Breast epithelium (tissue), 4 donors: Measurements from ENCODE around the gene FAM83C. TPM values are rescaled to one million over a fixed set of nuclear protein-coding genes. Genes with fewer than 3 reads are reported as not detected.

ENCODE experiments used
- DNase-seq, 2 donors: peaks; one replicate each; pipeline ENCODE4 v3.0.0-alpha.2; 2019; ENCODE audit warnings: low spot score in 2 of 2
- H3K27ac ChIP-seq, 2 donors: fragments of 200-600 bp; sonication (generic) in 1 of 2; one replicate each; pipeline ENCODE4 v1.5.1; 2016 to 2019; ENCODE audit warnings: mild to moderate bottlenecking in 1 of 2
- H3K27me3 ChIP-seq, 2 donors: fragments of 200-600 bp; sonication (generic) in 1 of 2; one replicate each; pipeline versions ENCODE4 v1.5.1 to v1.6.0; 2017 to 2019; ENCODE audit warnings: control low read depth in 1 of 2, mild to moderate bottlenecking in 1 of 2
- H3K36me3 ChIP-seq: fragments of 200-600 bp; one replicate; pipeline ENCODE4 v1.5.1; 2019
- H3K4me1 ChIP-seq, 2 donors: fragments of 200-600 bp; sonication (generic); one replicate each; pipeline ENCODE4 v1.5.1; 2016 to 2019; ENCODE audit warnings: control low read depth in 1 of 2
- H3K4me3 ChIP-seq, 3 donors: fragments of 200-600 bp; sonication (generic); 1 replicate in 2 of 3; 2 replicates in 1 of 3; pipeline ENCODE4 v1.5.1; 2016 to 2019; ENCODE audit warnings: mild to moderate bottlenecking in 3 of 3, moderate library complexity in 2 of 3
- H3K9me3 ChIP-seq, 2 donors: fragments of 200-600 bp; sonication (generic) in 1 of 2; one replicate each; pipeline ENCODE4 v1.5.1; 2016 to 2019; ENCODE audit warnings: control low read depth in 1 of 2
- POLR2A ChIP-seq: fragments of 450-650 bp; IDR thresholded peaks from one replicate; pipeline ENCODE4 v1.6.1; 2016; ENCODE audit warnings: antibody characterized with exemption, mild to moderate bottlenecking, moderate library complexity
- POLR2AphosphoS5 ChIP-seq, 3 donors: sonication (generic); formaldehyde crosslinking; IDR thresholded peaks; one replicate each; pipeline ENCODE4 v1.6.1; 2017; ENCODE audit warnings: antibody characterized with exemption in 3 of 3
- intact Hi-C: fragments of 100-400 bp; cut with DNase I; formaldehyde crosslinking; loops from one replicate; pipeline ENCODE4 v1.15.1; 2023; ENCODE audit warnings: low total_unique reads
- total RNA-seq, 3 donors: library from RNA; depleted of rRNA; stranded (reverse); fragments of >200 nt; gene quantifications; one replicate each; pipeline ENCODE4 v1.1.0, GENCODE V29; 2016
- TF ChIP-seq, protein P1 (sequence below), 3 donors: fragments of 450-650 bp; IDR thresholded peaks; one replicate each; pipeline ENCODE4 v1.5.1; 2016 to 2017; ENCODE audit warnings: antibody characterized with exemption in 3 of 3, mild to moderate bottlenecking in 3 of 3, moderate library complexity in 3 of 3

Gene FAM83C
- total RNA-seq, 3 donors from 2014 or later: 0.15 TPM; not detected in 2

DNA sequence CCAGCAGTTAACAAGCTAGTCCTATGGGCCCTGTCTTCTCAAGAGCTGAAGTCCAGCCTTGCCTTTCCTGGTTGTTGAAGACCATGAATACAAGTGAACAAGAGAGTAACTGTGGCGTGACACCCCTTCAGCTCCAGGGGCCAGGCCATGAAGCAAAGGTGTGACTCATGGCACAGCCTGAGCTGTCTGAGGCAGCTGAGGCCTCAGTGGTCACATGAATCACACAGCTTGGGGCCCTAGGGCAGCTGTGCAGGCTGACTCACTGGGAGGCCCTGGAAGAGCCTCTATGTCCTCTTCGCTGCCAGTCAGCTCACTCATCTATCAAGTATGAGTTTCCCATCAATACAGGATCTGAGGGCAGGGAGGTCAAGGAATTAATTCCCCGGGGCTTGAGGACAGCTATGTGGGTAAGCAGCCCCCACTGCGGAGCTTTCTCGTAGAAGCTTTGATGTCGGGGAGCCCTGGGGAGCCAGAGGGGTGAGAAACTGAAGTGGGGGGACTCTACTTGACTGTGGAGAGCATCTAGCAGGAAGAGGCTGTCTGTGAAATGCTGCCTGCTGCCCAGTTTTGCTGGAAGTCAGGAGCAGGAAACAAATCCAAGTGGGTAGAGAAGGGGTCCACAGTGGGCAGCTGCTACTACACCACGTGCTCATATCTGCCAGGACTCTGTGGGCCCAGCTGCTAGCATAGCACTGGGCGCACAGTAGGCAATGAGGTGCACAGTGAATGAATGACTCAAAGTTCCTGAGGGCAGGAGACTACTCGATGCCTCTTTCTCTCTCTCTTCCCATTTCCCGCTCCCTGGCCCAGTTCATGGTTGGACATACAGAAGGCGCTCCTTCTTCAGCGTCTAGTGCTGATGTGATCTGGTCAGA is 13.7 kb upstream of the FAM83C start:
- H3K27ac ChIP-seq: peak overlapping the region; percentile 81 to 84
- no peaks in the 10 kb centered on the region for H3K9me3 ChIP-seq
- DNase-seq: peak; percentile 69 to 74
- TF ChIP-seq POLR2AphosphoS5 (IDR thresholded peaks at IDR 0.05) (peak in 1 of 3 donors; percentile 31), POLR2A (no peak)
- TF ChIP-seq, protein P1, sequence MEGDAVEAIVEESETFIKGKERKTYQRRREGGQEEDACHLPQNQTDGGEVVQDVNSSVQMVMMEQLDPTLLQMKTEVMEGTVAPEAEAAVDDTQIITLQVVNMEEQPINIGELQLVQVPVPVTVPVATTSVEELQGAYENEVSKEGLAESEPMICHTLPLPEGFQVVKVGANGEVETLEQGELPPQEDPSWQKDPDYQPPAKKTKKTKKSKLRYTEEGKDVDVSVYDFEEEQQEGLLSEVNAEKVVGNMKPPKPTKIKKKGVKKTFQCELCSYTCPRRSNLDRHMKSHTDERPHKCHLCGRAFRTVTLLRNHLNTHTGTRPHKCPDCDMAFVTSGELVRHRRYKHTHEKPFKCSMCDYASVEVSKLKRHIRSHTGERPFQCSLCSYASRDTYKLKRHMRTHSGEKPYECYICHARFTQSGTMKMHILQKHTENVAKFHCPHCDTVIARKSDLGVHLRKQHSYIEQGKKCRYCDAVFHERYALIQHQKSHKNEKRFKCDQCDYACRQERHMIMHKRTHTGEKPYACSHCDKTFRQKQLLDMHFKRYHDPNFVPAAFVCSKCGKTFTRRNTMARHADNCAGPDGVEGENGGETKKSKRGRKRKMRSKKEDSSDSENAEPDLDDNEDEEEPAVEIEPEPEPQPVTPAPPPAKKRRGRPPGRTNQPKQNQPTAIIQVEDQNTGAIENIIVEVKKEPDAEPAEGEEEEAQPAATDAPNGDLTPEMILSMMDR (IDR thresholded peaks at IDR 0.05): no peak
- H3K27me3 ChIP-seq: no peaks in the 10 kb centered on the region
- intact Hi-C loops: loop anchor here (5.0 kb wide), 1 partner anchor 131 kb away; the partner anchor contains the start of gene GDF5
- H3K36me3 ChIP-seq: no peaks in the 10 kb centered on the region
- no peak overlapping the region for H3K4me3 ChIP-seq
- peaks cover 4 to 18% of the 10 kb centered on the region in 2 donors for H3K4me1 ChIP-seq

DNA sequence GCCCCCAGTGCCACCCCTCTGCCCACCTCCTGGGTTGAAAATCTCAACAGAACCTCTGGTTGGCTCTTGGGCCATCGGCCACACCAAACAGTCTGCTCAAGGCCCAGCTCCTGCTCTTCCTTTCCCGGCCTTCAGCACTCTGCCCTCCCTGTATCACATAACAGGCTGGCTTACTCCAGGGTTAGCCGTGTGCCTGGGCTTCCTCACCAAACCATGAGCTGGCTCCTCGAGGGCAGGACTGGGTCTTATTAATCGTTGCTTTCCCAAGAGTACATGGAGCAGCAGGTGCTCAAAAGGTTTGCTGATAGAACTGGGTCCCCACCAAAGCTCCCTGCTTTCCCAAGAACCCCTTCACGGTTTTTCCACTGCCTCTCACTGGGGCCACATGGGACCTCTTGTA is 12.7 kb upstream of the FAM83C start:
- H3K27ac ChIP-seq: peak overlapping the region; percentile 81 to 84
- intact Hi-C loops: loop anchor here (5.0 kb wide), 1 partner anchor 132 kb away; the partner anchor contains the start of gene GDF5
- TF ChIP-seq, protein P1 (IDR thresholded peaks at IDR 0.05): no peak
- TF ChIP-seq POLR2A: no peak
- TF ChIP-seq POLR2AphosphoS5 (IDR thresholded peaks at IDR 0.05): no peak
- no peak overlapping the region for H3K4me3 ChIP-seq
- H3K36me3 ChIP-seq: no peaks in the 10 kb centered on the region
- peaks cover 4 to 18% of the 10 kb centered on the region in 2 donors for H3K4me1 ChIP-seq
- H3K9me3 ChIP-seq: no peaks in the 10 kb centered on the region
- no peak for DNase-seq
- H3K27me3 ChIP-seq: no peaks in the 10 kb centered on the region

DNA sequence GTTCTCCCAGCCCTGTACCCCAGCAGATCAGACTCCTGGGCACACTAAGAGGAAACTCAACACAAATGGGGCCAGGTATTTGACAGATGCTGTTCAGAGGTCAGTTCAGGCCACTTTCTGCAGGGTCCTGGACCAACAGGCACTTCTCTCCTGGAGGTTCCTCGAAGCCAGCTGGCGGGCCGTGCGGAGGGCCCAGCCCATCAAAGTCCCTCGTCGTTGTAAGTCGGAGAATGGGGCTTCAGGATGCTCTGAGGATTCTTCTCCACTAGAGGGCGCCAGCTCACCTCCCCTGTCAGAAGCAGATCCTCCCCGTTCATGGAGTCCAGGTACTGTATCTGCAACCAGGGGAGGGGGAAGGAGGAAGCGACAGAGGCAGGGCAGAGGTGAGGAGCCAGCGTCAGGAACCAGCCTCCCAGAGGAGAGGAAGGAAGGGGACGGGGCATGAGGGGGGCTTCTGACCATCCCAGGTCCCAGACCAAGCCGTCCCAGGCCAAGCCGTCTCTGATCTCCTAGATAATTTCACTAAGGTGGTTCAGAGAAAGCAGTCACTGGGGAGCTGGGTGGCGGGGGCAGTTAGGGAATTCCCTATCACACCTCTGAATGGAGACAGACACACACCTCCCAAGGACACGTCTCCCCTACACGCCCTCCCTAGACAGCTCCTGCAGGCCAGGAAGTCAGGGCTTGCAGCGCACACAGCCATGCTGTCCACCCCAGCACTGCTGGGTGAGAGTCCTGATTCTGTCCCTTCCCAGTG is 11.7 kb upstream of the FAM83C start:
- peak; percentile 78 to 84 for DNase-seq

DNA sequence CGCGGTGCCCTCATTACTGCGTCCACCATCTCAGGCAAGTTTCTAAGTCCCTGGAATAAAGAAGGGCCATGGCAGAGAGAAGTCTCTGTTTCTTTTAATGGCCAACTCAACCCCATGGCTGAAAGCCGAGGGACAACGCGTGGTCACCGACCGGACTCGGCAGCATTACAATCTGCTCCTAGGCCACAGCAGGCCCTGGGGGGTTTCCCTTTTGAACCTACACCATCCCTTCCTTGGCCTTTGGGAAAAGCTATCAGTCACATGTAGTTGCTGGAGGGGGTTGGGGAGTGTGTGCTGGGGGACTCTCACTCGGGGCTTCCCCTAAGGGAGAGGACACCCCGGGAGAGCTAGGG is 11.1 kb upstream of the FAM83C start:
- no peak for DNase-seq
- Histone ChIP-seq H3K4me3 (no peak overlapping the region), H3K27me3 (no peaks in the 10 kb centered on the region), H3K27ac (no peak overlapping the region), H3K4me1 (peaks cover 4 to 18% of the 10 kb centered on the region in 2 donors), H3K9me3 (no peaks in the 10 kb centered on the region), H3K36me3 (no peaks in the 10 kb centered on the region)
- intact Hi-C loops: no loop called here
- TF ChIP-seq POLR2A (no peak), POLR2AphosphoS5 (IDR thresholded peaks at IDR 0.05) (no peak)
- TF ChIP-seq, protein P1 (IDR thresholded peaks at IDR 0.05): no peak

More for the DNA sequence above, 11.7 kb upstream of the FAM83C start:
- Histone ChIP-seq H3K9me3 (no peaks in the 10 kb centered on the region), H3K36me3 (no peaks in the 10 kb centered on the region), H3K4me3 (no peak overlapping the region), H3K27me3 (no peaks in the 10 kb centered on the region), H3K4me1 (peaks cover 4 to 18% of the 10 kb centered on the region in 2 donors), H3K27ac (peak overlapping the region in 1 of 2 donors; percentile 14)
- intact Hi-C loops: no loop called here
- TF ChIP-seq POLR2AphosphoS5 (IDR thresholded peaks at IDR 0.05): no peak
- TF ChIP-seq, protein P1 (IDR thresholded peaks at IDR 0.05): peak; percentile 88 to 90 (median 90)
